Stimulated activated naive CD8-positive, alpha-beta T cell treated with anti-CD3 and anti-CD28 coated beads, Interleukin-15, amount 100 ng/mL, for 72 hours (primary cell): Measurements from ENCODE around the gene TRPM3.

Source experiments
- ATAC-seq: fragments of 150-1000 bp; cut with Tn5 transposase; 2 replicates; pipeline ENCODE4 v1.10.0; 2021; ENCODE audit warnings: mild to moderate bottlenecking, moderate library complexity
- DNase-seq, 2 donors: peaks; one replicate each; pipeline ENCODE4 v3.0.0; 2021 to 2022
- H3K27ac Mint-ChIP-seq, 2 donors: one replicate each; pipeline ENCODE4 v1.8.0; 2022; ENCODE audit warnings: mild to moderate bottlenecking in 2 of 2, mixed read lengths in 2 of 2, moderate library complexity in 2 of 2
- H3K27me3 Mint-ChIP-seq: one replicate; pipeline ENCODE4 v1.8.0; 2022; ENCODE audit warnings: mixed read lengths
- H3K4me1 Mint-ChIP-seq: one replicate; pipeline ENCODE4 v1.8.0; 2022; ENCODE audit warnings: mild to moderate bottlenecking, mixed read lengths
- H3K4me3 Mint-ChIP-seq, 2 donors: one replicate each; pipeline ENCODE4 v1.8.0; 2022; ENCODE audit warnings: mild to moderate bottlenecking in 2 of 2, mixed read lengths in 2 of 2, moderate library complexity in 1 of 2
- H3K9me3 Mint-ChIP-seq, 2 donors: one replicate each; pipeline ENCODE4 v1.8.0; 2022; ENCODE audit warnings: mixed read lengths in 2 of 2

TRPM3 gene

DNA sequence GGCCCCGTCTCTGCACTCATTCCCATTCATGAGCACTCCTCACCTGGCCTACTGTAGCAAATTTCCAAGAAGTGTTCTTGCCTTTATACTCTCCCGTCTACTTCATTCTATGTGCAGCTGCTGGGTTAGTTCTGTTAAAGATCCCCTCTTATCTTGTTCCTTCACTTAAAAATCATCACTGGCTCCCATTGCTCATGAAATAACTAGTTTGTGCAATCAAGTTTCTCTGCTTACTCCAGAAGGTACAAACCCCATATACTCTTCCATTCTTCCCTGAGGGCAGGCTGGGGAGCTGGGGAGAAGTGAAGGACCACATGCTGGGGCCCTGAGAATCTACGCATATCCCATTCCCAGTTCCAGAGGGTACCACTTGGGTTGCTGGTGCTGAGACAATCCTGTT, 622.6 kb downstream of the TRPM3 start:
- Mint-ChIP-seq H3K4me3 (no peak overlapping the region), H3K27ac (no peak overlapping the region), H3K4me1 (peaks cover 17% of the 10 kb centered on the region), H3K9me3 (no peaks in the 10 kb centered on the region), H3K27me3 (no peaks in the 10 kb centered on the region)
- DNase-seq (no peak), ATAC-seq (no peak)

DNA sequence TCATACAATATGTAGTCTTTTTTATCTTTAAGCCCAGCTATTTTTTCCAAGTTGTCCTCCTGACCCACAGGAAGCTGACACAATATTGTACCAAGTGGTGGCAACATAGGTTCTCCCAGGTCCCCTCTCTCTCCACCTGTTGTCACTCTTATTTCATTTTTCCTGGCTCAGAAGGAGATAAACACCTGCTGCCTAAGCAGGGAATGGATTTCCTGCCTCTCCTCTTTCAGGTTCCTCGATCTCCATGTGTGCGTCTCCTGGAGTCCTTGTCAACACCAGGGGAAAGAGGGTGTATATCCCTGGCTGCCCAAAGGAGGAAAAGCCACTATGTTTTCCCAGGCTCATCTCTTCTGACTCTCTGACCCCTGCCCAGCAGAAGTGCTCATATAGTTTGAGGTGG, 625.2 kb downstream of the TRPM3 start:
- no peak overlapping the region for H3K27ac Mint-ChIP-seq
- H3K27me3 Mint-ChIP-seq = no peaks in the 10 kb centered on the region
- H3K4me1 Mint-ChIP-seq = peaks cover 29% of the 10 kb centered on the region
- H3K4me3 Mint-ChIP-seq = no peak overlapping the region
- H3K9me3 Mint-ChIP-seq = no peaks in the 10 kb centered on the region
- DNase-seq (no peak), ATAC-seq (no peak)

DNA sequence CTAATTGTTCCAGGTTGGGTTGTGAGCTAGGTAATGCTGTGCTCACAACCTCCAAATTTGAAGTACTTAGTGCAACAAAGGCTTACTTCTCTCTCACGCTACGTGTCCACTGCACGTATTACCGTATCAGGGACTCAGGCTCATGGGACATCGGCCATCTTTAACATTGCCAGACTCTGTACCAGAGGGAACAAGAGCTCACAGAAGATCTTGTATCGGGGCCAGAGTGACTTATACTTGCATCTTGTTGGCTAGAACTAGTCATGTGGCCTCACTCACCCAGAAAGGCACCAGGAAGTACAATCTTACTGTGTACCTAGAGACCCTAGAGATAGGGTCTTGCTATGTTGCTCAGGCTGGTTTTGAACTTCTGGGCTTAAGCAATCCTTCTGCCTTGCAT, 625.9 kb downstream of the TRPM3 start:
- ATAC-seq = no peak
- no peaks in the 10 kb centered on the region for H3K9me3 Mint-ChIP-seq
- no peaks in the 10 kb centered on the region for H3K27me3 Mint-ChIP-seq
- H3K27ac Mint-ChIP-seq = no peak overlapping the region
- peaks cover 31% of the 10 kb centered on the region for H3K4me1 Mint-ChIP-seq
- no peak for DNase-seq
- peak overlapping the region in 1 of 2 donors; percentile 10 for H3K4me3 Mint-ChIP-seq

DNA sequence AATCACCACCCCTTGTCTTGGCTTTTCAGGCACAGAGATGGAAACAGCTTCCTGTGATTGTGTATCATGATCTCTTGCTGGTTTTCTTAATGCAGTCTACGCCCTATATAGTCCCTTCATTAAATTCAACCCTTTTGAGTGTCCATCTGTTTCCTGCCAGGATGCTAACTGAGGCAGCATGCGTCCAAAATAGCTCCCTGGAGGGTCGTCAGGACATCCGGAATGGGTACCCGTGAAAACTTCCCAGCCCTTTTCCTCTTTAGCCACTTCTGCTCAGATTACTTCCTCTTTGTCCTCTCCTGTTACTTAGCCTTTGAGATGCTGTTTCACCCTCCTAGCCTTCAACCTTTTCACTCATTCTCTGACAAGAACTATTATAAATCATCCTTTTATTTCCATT, 627.2 kb downstream of the TRPM3 start:
- H3K4me1 Mint-ChIP-seq = peaks cover 34% of the 10 kb centered on the region
- ATAC-seq (no peak), DNase-seq (no peak)
- H3K9me3 Mint-ChIP-seq = no peaks in the 10 kb centered on the region
- no peaks in the 10 kb centered on the region for H3K27me3 Mint-ChIP-seq
- H3K27ac Mint-ChIP-seq = no peak overlapping the region
- no peak overlapping the region for H3K4me3 Mint-ChIP-seq

DNA sequence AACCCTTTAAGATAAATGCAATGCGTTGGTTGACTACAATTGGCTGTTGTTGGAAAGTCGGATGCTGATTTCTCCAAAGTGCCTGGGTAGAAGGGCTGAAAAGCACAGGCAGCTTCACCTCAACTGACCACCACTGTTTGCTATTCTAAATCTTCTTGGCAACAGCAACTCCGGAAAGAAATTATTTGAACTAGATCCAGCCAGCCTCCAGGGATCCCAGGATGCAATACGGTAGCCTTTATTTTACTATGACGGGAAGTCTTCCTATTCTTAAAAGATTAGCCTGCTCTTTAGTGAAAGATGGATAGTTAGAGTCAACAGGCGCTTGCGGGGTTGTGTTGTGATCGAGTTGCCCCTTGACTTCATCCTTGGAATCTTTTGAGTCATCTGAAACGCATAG, 628.4 kb downstream of the TRPM3 start:
- no peak for DNase-seq
- Mint-ChIP-seq H3K27me3 (no peaks in the 10 kb centered on the region), H3K9me3 (no peaks in the 10 kb centered on the region), H3K27ac (no peak overlapping the region), H3K4me3 (no peak overlapping the region), H3K4me1 (peaks cover 34% of the 10 kb centered on the region)
- ATAC-seq = no peak

DNA sequence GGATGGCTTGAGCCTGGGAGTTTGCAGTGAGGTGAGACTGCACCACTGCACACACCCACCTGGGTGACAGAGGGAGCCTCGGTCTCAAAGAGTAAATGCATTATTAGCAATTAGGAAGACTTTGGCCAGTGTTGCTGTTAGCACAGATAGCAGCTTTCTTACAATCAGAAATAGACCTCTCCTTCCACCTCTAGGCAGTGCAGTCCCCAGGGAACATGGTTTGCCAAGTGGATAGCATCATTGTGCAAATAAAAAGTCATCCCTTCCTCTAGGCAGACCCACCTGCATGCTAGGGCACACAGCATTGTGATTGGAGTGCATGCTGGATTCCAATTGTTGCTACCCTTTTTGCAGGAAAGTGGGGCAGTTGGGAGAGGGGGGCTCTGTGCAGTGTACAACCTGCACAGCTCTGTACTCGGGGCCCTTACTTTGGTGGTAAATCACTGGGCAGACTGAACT, 629.1 kb downstream of the TRPM3 start:
- Mint-ChIP-seq H3K9me3 (no peaks in the 10 kb centered on the region), H3K27me3 (no peaks in the 10 kb centered on the region), H3K4me1 (peaks cover 34% of the 10 kb centered on the region), H3K27ac (peak overlapping the region in 1 of 2 donors; percentile 39), H3K4me3 (no peak overlapping the region)
- DNase-seq (no peak), ATAC-seq (no peak)

DNA sequence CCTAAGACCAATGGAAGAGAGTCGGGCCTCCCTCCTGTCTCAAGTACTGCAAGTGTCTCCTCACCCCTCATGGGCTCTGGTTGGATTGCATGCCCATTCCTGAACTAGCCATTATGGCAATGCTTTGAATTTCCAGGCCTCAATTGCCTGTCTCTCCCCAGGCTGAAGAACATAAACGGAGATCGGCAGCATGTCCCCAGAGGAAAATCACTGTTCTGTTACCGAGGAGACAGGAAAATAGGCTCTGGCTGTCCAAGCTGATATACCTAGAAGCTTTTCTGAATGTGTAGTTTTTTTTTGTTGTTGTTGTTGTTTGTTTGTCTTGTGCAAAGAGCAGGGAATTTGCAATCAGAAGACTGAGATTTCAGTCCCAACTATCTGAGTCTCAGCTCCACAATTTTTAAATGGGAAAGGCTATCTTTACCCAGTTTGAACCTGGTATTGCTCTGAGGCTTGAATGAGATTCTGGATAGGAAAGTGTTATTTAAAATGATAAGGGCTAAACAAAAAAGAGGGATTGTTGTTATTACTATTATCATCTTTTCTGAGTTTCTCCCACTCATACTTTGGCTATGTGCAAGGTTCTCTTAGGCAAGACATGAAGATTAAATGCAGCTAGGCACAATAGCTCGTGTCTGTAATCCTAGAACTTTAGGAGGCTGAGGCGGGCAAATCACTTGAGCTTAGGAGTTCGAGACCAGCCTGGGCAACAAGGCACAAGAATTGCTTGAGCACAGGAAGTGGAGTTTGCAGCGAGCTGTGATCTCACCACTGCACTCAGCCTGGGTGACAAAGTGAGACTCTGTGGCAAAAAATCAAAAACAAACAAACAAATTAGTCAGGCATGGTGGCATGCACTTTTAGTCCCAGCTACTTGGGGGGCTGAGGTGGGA, 629.7 kb downstream of the TRPM3 start:
- peak; percentile 30 for ATAC-seq
- Mint-ChIP-seq H3K4me3 (no peak overlapping the region), H3K27me3 (no peaks in the 10 kb centered on the region), H3K27ac (peak overlapping the region; percentile 39 to 81), H3K9me3 (no peaks in the 10 kb centered on the region), H3K4me1 (peaks cover 34% of the 10 kb centered on the region)
- DNase-seq = no peak

DNA sequence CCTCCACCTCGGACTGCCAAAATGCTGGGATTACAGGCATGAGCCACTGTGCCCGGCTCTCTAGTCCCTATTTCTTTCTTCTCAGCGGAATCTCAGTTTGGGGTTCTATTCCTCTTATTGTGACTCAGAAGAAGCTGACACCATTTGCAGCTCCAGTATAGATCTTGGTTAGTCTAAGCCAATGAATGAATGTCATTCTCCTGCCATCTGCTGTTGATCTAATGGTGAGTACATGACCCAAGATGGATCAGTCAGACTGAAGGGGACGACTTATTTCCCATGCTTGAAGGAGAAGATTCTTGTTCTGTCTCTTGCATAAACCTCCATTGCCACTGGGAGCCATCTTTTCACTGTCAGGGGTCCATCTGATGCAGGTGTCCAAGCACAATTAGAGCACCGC, 630.9 kb downstream of the TRPM3 start:
- no peak overlapping the region for H3K4me3 Mint-ChIP-seq
- DNase-seq (no peak), ATAC-seq (peak; percentile 39)
- H3K27ac Mint-ChIP-seq = no peak overlapping the region
- H3K27me3 Mint-ChIP-seq = no peaks in the 10 kb centered on the region
- H3K9me3 Mint-ChIP-seq = no peaks in the 10 kb centered on the region
- H3K4me1 Mint-ChIP-seq = peaks cover 39% of the 10 kb centered on the region

DNA sequence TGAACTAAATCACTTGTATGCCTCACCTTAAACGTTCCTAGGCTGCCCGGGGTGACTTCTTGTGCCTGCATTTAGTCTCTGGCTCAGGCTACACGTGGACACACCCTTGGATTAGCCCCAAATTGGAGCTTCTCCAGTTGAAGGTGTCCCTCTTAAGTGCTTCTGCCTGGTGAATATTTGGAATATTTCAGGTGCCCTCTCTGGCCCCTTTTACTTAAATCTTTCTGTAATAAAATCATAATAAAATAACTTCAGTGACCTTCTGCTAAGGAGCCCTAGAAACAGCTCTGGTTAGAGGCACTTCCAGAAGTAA, 632.7 kb downstream of the TRPM3 start:
- no peaks in the 10 kb centered on the region for H3K9me3 Mint-ChIP-seq
- no peak overlapping the region for H3K4me3 Mint-ChIP-seq

DNA sequence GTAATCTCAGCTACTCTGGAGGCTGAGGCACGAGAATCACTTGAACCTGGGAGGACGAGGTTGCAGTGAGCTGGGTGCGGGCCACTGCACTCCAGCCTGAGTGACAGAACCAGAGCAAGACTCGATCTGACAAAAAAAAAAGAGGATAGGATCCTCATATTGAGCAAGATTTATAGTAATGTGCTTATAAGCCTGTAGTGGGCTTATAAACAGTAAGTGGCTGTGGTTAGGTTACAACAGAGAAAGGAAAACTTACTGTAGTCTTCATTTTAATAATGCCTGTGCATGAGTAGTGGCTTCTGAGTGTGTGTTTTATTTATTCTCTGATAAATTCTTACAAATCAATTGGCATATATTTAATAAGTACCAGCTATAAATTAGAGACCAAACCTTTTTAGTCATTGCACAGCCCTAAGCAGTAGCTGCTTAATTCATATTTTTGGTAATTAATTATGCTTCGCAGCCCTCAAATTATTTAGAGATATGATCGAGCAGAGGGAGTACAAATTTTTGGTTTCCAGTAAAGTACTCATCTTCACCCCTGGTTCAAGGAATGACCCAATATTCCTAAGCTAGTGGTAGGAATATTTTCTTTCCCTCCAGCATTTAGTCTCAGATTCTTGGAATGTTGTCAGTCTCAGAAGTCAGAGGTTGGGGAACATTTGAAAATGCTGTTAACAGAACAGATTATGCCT, 633.2 kb downstream of the TRPM3 start:
- peaks cover 32% of the 10 kb centered on the region for H3K4me1 Mint-ChIP-seq
- no peaks in the 10 kb centered on the region for H3K9me3 Mint-ChIP-seq
- H3K27me3 Mint-ChIP-seq = no peaks in the 10 kb centered on the region
- H3K27ac Mint-ChIP-seq = no peak overlapping the region
- H3K4me3 Mint-ChIP-seq = no peak overlapping the region
- DNase-seq (no peak), ATAC-seq (no peak)

More for the DNA sequence above, 632.7 kb downstream of the TRPM3 start:
- H3K4me1 Mint-ChIP-seq = peaks cover 30% of the 10 kb centered on the region
- ATAC-seq (no peak), DNase-seq (no peak)
- no peak overlapping the region for H3K27ac Mint-ChIP-seq
- H3K27me3 Mint-ChIP-seq = no peaks in the 10 kb centered on the region

DNA sequence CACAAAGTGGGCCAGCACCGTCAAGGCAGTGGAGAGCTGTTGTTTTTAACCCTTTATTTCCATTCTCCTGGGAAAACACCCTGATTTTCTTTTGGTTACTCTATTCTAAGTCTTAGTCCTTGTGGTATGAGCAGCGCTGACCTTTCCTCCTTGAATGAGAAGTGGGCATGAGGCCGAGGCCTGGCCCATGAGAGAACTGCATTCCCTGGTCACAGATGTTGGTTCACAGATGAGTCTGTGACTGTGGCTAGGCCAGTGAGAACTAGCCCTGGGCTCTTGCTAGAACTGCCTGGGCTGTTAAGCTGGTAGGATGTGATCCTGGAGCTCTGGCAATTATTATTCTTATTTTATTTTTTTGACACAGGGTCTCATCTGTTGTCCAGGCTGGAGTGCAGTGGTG, 635.3 kb downstream of the TRPM3 start:
- Mint-ChIP-seq H3K4me3 (no peak overlapping the region), H3K4me1 (peaks cover 27% of the 10 kb centered on the region), H3K9me3 (no peaks in the 10 kb centered on the region), H3K27me3 (no peaks in the 10 kb centered on the region), H3K27ac (peak overlapping the region in 1 of 2 donors; percentile 43)
- DNase-seq (no peak), ATAC-seq (no peak)

DNA sequence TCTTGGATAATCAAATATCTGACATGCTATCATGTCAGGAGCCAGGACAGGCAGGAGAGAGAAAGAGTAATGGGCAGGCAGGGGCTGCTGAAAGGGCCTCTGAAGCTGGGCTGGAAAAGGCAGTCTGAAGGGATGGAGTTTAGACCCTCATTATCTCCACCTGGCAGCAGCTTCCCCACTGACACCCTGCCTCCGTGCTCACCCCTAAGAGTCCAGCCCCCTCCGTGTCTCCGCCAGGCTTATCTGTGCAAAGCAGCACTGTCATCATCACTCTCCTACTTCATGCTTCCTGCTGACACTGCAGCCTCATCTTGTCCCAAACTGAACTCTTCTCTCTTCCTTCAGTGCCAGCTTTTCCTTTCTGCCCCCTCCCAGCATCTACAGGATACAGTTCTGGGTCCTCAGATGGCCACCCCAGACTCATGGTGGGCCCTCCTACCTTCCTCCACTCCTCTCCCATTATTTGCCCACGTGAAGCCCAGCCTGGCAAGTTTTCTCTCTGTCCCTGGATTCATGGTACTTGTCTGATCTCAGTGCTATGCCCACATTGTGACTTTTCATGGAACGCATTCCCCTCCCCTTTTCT, 636.1 kb downstream of the TRPM3 start:
- no peak overlapping the region for H3K4me3 Mint-ChIP-seq
- ATAC-seq (no peak), DNase-seq (no peak)
- H3K27ac Mint-ChIP-seq = no peak overlapping the region
- peaks cover 23% of the 10 kb centered on the region for H3K4me1 Mint-ChIP-seq
- H3K9me3 Mint-ChIP-seq = no peaks in the 10 kb centered on the region
- H3K27me3 Mint-ChIP-seq = no peaks in the 10 kb centered on the region

DNA sequence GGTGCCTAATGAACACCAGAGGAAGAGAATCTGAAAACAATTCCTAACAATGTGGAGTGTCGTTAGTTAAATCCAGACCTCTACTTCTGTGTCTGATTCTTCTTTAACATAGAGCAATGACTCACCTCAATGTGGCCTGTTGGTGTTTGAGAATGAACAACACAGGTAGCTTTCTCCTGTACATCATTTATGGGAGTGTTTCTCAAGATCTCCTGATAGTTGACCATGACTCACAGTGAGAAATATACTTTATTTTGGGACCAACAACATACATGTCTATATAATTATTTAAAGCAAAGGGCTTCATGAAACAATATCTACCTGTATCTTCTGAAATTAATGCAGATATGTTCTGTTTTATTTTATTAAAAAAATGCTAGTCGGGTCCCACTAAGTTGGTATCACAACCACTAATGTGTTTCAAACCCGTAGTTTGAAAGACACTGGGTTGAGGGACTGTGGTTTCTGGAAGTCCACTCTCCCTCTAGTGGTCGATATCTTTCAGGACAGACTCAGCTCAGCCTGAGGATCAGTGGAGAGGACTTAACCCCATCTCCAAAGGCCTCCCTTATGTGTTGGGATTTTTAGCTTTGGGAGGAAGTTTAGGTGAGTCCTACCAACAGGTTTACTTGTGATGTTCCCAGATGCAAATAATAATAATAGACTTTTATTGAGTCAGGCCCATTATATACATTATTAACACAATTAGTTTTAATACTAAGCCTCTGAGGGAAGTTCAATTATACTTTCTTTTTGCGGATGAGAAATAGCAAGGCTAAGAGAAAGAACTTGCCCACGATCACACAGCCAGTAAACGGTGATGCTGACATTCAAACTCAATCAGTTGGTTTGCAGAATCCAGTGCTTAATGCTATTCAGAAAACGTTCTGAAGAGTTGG, 636.9 kb downstream of the TRPM3 start:
- peak; percentile 60 for ATAC-seq
- Mint-ChIP-seq H3K4me3 (no peak overlapping the region), H3K9me3 (no peaks in the 10 kb centered on the region), H3K4me1 (peaks cover 22% of the 10 kb centered on the region), H3K27ac (peak overlapping the region in 1 of 2 donors; percentile 5), H3K27me3 (no peaks in the 10 kb centered on the region)
- DNase-seq = no peak

DNA sequence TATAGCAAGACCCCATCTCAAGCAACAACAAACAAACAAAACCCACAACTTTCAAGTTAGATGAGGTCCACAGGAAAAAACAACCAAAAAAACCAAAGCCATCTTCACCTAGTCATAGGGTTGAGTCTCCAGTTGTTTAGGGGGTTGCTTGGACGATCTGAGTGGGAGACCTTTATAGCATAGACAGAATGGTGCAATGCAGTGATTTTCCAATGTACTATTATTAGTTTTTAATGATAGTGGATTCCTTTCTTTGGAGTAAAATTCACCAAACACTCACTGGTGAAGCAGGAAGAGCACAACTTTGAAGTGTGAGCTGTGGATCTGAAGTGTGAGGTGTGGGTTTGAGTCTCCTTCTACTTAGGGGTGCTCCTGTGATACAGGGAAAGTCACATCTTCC, 640.0 kb downstream of the TRPM3 start:
- Mint-ChIP-seq H3K27ac (no peak overlapping the region), H3K27me3 (no peaks in the 10 kb centered on the region), H3K4me3 (no peak overlapping the region), H3K4me1 (peaks cover 22% of the 10 kb centered on the region), H3K9me3 (no peaks in the 10 kb centered on the region)
- DNase-seq (no peak), ATAC-seq (no peak)

DNA sequence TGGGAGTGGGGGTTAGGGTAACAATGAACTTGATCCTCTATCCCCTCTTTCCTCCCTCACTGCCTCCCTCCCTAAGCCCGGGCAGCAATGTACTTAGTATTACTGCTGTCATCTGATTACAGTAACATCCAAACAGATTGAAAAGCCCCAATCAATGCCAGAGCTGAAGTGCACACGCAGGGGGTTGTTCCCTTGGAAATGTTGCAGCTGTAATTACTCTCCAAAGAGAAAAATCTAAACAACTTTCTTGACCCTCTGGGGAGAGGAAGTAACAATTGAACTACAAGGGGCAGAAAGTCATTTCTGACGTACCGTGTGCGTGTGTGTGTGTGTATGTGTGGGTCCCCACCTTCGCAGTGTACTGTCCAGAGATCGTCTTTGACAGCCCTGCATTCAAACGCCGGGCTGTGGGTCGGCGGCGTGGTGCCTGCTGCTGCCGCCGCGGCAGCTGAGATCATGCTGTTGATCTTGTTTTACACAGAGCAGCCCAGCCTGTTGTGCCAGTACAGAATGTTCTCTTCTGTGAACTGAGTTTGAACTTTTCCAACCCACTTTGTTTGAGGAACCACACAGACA, 640.9 kb downstream of the TRPM3 start:
- Mint-ChIP-seq H3K4me1 (peaks cover 16% of the 10 kb centered on the region), H3K4me3 (no peak overlapping the region), H3K27me3 (no peaks in the 10 kb centered on the region), H3K27ac (no peak overlapping the region), H3K9me3 (no peaks in the 10 kb centered on the region)
- ATAC-seq (no peak), DNase-seq (no peak)
